Immature natural killer cell (primary cell): Measurements from ENCODE around the gene EPHA2. TPM values are rescaled to one million over a fixed set of nuclear protein-coding genes. Genes with fewer than 3 reads are reported as not detected.

Experiments
- DNase-seq, 3 donors: peaks; one replicate each; pipeline ENCODE4 v3.0.0; 2022; ENCODE audit warnings: mixed read lengths in 1 of 3
- H3K27ac Mint-ChIP-seq, 6 donors: one replicate each; pipeline ENCODE4 v1.8.0; 2020; ENCODE audit warnings: mixed read lengths in 6 of 6, mild to moderate bottlenecking in 5 of 6, inconsistent platforms in 4 of 6, moderate library complexity in 3 of 6
- H3K27me3 Mint-ChIP-seq, 3 donors: one replicate each; pipeline ENCODE4 v1.8.0; 2020 to 2021; ENCODE audit warnings: low read depth in 3 of 3, mild to moderate bottlenecking in 3 of 3, mixed read lengths in 3 of 3, moderate library complexity in 3 of 3, inconsistent platforms in 1 of 3
- H3K36me3 Mint-ChIP-seq, 3 donors: one replicate each; pipeline ENCODE4 v1.8.0; 2020; ENCODE audit warnings: mixed read lengths in 3 of 3, inconsistent platforms in 2 of 3, mild to moderate bottlenecking in 2 of 3
- H3K4me1 Mint-ChIP-seq, 2 donors: one replicate each; pipeline ENCODE4 v1.8.0; 2020; ENCODE audit warnings: inconsistent platforms in 2 of 2, mild to moderate bottlenecking in 2 of 2, mixed read lengths in 2 of 2, moderate library complexity in 1 of 2
- H3K4me3 Mint-ChIP-seq, 5 donors: one replicate each; pipeline ENCODE4 v1.8.0; 2020; ENCODE audit warnings: mild to moderate bottlenecking in 5 of 5, mixed read lengths in 5 of 5, inconsistent platforms in 3 of 5, moderate library complexity in 3 of 5
- H3K9me3 Mint-ChIP-seq, 6 donors: one replicate each; pipeline ENCODE4 v1.8.0; 2020; ENCODE audit warnings: mild to moderate bottlenecking in 6 of 6, mixed read lengths in 6 of 6, inconsistent platforms in 4 of 6, moderate library complexity in 3 of 6
- polyA plus RNA-seq, 3 donors: library from polyadenylated mRNA; unstranded; fragments of 300-500 nt; fragmentation: Illumina TruSeq; gene quantifications; one replicate each; pipeline ENCODE4 v1.2.3, GENCODE V29; 2021

EPHA2 gene
- polyA plus RNA-seq, 3 donors from 2014 or later, result not detected

DNA sequence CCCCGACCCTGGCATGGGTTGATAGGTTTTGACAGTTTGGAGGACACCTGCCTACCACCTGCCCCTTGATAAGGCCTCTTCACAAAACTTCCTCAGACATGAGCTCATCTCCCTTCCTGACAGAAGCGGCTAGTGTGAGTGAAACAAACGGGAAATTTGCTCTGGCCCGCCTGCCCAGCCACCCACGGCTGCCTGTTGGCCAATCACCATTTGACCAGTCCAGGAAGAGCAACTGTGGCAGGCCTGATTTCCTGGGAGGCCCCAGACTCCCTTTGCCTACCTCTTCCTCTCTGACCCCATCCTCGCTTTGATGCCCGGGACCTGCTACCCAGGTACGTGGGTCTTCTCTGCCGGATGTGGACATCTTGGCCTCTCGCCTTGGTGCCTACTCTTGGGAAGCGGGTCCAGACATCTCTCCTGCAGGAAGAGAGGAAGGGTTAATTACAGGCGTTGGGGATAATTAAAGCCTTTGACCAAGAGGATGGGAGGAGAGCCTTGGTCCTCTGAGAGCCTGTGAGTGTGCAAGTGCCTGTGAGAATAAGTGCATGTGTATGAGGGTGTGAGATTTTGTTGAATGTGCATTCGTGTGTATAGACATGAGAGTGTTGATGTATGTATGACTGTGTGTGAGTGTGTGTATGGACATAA is 1.1 kb upstream of the EPHA2 start:
- Mint-ChIP-seq H3K27ac (no peak overlapping the region), H3K9me3 (no peaks in the 10 kb centered on the region), H3K36me3 (no peaks in the 10 kb centered on the region), H3K4me1 (peaks cover 28 to 36% of the 10 kb centered on the region in 2 donors), H3K4me3 (peak overlapping the region in 1 of 5 donors; percentile 15), H3K27me3 (peaks cover 11 to 16% (median 15%) of the 10 kb centered on the region in 3 donors)
- DNase-seq, result no peak

DNA sequence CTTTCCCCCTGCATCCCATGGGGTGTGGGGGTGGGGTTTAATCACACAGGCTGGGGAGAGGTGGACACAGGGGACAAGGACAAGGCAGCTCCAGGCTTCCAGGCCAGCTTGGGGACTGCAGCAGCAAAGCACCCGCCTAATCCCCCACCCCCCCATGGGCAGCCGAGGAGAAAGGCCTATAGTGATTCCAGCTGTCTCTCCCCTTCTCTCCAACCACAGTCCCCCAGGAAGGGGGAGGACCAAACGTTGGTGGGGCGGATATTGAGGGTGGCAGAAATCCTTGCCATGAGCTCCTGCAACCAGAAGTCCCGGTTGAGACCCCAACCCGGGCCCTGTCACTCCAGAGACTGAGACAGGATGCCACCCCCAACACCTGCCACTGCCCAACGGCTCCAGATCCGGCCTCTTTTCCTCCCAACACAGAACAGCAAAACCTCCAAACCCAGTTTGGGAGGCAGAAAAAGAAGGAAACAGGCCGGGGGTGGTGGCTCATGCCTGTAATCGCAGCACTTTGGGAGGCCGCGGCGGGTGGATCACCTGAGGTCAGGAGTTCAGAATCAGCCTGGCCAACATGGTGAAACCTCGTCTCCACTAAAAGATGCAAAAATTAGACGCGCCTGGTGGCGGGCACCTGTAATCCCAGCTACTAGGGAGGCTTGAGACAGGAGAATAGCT is 1.7 kb downstream of the EPHA2 start:
- peaks cover 6 to 17% (median 13%) of the 10 kb centered on the region in 3 donors for H3K27me3 Mint-ChIP-seq
- H3K4me3 Mint-ChIP-seq, result peak overlapping the region; percentile 7 to 52 (median 35)
- H3K36me3 Mint-ChIP-seq, result no peaks in the 10 kb centered on the region
- DNase-seq, result no peak
- H3K4me1 Mint-ChIP-seq, result peaks cover 49 to 55% of the 10 kb centered on the region in 2 donors
- H3K27ac Mint-ChIP-seq, result peak overlapping the region in 1 of 6 donors; percentile 40
- no peaks in the 10 kb centered on the region for H3K9me3 Mint-ChIP-seq

DNA sequence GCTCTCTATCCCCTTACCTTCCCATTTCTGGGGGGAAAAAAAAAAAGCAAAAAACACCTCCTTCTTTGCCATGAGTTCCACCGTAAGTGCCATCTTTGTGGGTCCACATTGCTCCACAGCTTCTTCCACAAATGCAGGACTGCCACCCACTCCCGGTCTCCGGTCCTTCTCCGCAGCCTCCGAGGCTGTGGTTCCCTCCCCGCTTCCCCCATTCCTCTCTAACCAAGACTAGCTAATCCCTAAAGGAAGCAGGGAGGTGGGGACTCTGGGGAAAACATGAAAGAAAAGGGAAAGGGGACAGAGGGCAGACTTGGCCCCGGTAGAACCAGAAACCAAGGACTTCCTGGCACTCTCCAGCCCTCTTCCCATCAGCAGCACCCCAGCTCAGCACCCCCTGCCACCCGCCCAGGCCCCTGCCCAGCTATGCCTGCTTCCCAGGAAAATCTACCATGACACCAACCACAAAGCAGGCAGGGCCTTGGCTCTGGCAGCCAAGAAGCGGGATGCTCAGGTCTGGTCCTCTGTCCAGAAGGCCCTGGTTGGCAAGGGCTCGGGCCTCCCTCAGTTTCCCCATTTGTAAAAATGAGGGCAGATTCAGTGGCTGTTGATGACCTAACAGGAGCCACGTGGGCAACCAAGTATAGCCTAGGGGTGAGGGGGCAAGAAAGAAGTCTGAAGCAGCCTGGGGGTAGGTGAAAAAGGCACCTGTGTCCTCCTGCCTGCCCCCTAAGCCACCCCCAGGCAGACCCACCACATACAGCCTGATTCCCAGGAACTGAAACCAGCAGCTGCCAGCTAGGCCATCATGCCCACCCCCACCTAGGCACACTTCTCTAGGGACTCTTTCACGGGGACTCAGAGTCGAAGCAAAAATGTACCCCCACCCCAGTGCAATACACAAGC is 2.5 kb downstream of the EPHA2 start:
- no peak for DNase-seq
- H3K4me3 Mint-ChIP-seq, result no peak overlapping the region
- peaks cover 48 to 55% of the 10 kb centered on the region in 2 donors for H3K4me1 Mint-ChIP-seq
- peaks cover 6 to 17% (median 13%) of the 10 kb centered on the region in 3 donors for H3K27me3 Mint-ChIP-seq
- peak overlapping the region in 1 of 6 donors; percentile 40 for H3K27ac Mint-ChIP-seq
- no peaks in the 10 kb centered on the region for H3K36me3 Mint-ChIP-seq
- H3K9me3 Mint-ChIP-seq, result no peaks in the 10 kb centered on the region

DNA sequence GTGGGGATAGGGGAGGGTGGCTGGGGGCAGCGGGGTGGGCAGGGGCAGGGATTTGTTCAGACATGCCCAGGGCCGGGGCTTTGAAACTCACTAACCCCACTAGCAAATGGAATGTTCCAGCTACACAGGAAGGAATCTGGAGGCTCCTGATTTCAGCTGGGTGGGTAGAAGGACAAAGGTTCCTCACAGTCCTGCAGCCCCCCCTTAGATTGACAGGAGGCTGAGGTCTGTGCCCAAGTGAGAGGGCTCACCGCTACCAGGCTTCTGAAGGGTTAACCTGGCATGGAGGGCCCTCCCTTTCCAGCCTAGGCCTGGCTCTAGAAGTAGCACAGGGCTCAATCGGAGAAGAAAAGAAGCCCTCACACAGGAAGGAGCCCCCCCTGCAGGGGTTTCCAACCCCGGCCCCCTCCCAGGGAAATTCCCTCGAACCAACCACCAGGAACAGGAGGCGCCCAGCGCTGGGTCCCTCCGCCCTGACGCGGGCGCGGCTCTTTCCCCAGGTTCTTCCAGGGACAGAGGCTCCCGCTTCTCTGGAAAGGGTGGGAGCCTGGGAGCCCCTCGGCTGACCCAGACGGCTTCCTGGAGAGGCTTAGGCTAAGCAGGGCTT is 3.3 kb downstream of the EPHA2 start:
- no peaks in the 10 kb centered on the region for H3K9me3 Mint-ChIP-seq
- no peak overlapping the region for H3K4me3 Mint-ChIP-seq
- no peak overlapping the region for H3K27ac Mint-ChIP-seq
- no peak for DNase-seq
- H3K36me3 Mint-ChIP-seq, result no peaks in the 10 kb centered on the region
- H3K27me3 Mint-ChIP-seq, result peaks cover 6 to 17% (median 11%) of the 10 kb centered on the region in 3 donors
- peaks cover 41 to 48% of the 10 kb centered on the region in 2 donors for H3K4me1 Mint-ChIP-seq

DNA sequence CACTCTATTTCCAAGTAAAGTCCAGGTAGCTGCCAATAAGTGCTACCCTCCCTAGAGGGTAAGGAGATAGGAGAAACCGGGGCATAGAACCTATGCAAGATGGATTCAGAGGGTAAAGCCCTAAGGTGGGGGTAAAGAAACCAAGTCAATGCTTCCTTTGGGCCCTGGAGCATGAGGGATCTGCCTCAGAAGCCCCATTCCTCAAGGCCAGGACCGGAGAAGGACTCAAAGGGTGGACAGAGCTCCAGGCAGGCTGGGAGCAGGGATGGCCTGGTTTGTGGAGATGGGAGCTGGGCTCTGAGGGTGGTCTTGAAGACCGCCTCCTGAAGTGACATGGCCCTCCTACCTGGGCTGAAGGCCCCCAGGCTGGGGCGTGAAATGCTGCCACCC is 3.9 kb downstream of the EPHA2 start:
- H3K36me3 Mint-ChIP-seq, result no peaks in the 10 kb centered on the region
- H3K4me1 Mint-ChIP-seq, result peaks cover 35 to 42% of the 10 kb centered on the region in 2 donors
- no peak overlapping the region for H3K4me3 Mint-ChIP-seq
- H3K27ac Mint-ChIP-seq, result no peak overlapping the region
- DNase-seq, result no peak
- H3K9me3 Mint-ChIP-seq, result no peaks in the 10 kb centered on the region
- H3K27me3 Mint-ChIP-seq, result peaks cover 6 to 17% (median 11%) of the 10 kb centered on the region in 3 donors

DNA sequence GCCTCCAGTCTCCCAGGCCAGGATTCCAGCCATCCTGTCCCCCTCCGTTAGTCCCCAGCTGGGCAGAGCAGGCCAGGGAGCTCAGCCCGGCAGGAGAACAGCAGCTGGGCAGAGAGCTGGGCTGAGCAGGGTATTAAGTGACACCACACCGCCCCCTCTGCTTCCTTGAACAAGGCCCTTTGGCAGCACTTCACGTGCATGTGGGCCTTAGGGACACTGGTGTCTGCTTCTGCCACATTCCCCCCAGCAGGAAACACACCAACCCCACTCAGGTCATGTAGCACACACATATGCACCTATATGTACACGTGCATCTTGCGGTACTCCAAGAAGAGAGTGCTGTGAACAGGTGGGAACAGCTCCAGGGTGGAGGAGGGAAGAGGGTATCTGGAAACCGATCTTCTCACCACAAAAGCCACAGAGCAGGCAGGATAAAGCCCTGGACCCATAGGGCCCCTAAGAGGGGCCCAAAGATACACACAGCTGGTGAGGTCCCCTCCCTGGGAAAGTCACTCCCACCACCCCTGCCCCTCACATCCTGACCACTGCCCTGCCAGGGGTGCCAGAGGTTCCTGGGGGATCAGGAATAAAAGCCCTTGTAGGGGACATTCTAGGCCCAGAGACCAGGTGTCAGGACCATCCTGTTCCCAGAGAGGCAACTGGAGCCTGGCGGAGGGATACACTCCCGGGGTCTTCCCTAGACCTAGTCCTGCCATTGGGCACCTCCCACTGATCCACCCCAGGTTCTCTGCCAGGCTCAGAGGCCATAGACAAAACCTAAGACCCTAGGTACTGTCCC is 4.5 kb downstream of the EPHA2 start:
- H3K27me3 Mint-ChIP-seq, result peaks cover 6 to 17% (median 11%) of the 10 kb centered on the region in 3 donors
- H3K27ac Mint-ChIP-seq, result no peak overlapping the region
- H3K4me3 Mint-ChIP-seq, result peak overlapping the region; percentile 17 to 54 (median 42)
- DNase-seq, result no peak
- H3K36me3 Mint-ChIP-seq, result no peaks in the 10 kb centered on the region
- H3K9me3 Mint-ChIP-seq, result no peaks in the 10 kb centered on the region
- peaks cover 33 to 39% of the 10 kb centered on the region in 2 donors for H3K4me1 Mint-ChIP-seq

DNA sequence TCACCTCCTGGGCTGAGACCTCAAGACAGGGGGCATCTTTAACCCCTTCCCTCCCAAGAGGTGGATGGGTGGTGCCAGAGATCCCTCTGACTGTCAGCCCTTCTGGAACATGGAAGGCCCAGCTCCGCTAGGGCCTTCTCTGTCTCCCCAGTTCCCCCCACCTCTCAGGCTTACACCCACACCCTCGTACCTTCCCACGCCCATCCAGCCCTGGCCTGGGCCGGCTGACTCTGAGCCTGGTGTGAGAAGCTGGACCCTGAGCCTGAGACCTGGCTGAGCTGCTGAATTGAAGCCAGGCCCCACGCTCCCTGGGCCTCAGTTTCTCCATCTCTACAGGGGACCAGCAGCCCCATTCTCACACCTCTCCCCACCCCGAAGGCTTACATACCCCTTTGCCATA is 5.4 kb downstream of the EPHA2 start:
- DNase-seq, result no peak
- H3K4me1 Mint-ChIP-seq, result peaks cover 33 to 35% of the 10 kb centered on the region in 2 donors
- peak overlapping the region in 3 of 5 donors; percentile 55 to 72 (median 59) for H3K4me3 Mint-ChIP-seq
- H3K27ac Mint-ChIP-seq, result no peak overlapping the region
- H3K9me3 Mint-ChIP-seq, result no peaks in the 10 kb centered on the region
- H3K36me3 Mint-ChIP-seq, result no peaks in the 10 kb centered on the region
- H3K27me3 Mint-ChIP-seq, result peaks cover 6 to 17% (median 9%) of the 10 kb centered on the region in 3 donors

DNA sequence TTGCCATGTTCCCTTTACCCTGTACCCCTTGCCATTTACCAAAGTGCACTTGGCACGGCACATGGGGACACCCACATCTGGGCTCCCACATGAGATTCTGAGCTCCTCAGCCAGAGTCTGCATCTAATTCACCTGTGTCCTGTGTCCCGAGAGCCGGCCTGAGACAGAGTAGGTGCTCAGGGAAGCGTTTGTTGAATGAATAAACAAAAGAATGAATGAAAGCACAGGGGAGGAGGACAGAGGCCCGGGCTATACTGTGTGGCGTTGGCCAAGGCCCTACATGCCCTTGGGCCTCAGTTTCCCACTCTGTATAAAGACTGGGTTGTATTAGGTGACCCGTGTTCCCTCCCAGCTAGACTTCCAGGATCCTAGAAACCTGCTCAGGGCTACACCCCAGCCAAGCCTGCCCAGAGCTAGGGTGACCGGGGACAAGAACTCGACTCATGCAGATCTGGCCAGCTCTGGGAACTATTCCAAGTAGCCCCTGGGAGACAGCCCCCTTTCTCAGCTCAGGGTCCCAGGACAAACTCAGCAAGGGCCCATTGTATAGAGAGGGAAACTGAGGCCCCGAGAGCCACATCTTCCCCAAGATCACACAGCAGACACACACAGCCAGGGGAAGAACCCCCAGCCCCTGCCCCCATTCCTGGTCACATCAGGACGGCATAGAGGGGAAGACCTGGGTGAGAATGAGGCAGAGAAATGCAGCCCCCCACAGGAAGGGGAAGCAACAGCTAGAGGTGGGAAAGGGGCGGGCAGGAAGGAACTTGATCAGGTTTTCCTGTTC is 6.0 kb downstream of the EPHA2 start:
- H3K4me3 Mint-ChIP-seq, result peak overlapping the region; percentile 20 to 72 (median 55)

DNA sequence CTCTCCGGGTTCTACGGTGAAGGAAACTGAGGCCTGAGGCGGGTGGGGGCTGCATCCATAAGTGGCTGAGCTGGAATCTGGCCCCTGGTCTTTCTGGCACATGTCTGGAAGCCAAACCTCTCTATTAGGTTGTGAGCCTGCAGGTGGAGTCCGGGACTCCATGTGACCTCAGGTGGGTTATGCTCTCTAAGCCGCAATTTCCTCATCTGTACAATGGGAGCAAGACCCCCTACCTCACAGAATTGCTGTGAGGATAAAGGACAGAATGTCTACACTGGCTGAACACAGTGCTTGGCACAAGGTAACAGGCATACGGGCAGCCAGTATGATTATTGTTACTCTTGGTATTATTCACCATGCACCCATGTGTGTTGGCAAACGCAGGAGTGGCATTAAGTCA is 6.7 kb downstream of the EPHA2 start:
- DNase-seq, result no peak

More for the DNA sequence above, 6.0 kb downstream of the EPHA2 start:
- H3K36me3 Mint-ChIP-seq, result no peaks in the 10 kb centered on the region
- no peaks in the 10 kb centered on the region for H3K9me3 Mint-ChIP-seq
- no peak for DNase-seq
- H3K27me3 Mint-ChIP-seq, result peaks cover 4 to 17% (median 9%) of the 10 kb centered on the region in 3 donors
- no peak overlapping the region for H3K27ac Mint-ChIP-seq
- H3K4me1 Mint-ChIP-seq, result peaks cover 28 to 34% of the 10 kb centered on the region in 2 donors

DNA sequence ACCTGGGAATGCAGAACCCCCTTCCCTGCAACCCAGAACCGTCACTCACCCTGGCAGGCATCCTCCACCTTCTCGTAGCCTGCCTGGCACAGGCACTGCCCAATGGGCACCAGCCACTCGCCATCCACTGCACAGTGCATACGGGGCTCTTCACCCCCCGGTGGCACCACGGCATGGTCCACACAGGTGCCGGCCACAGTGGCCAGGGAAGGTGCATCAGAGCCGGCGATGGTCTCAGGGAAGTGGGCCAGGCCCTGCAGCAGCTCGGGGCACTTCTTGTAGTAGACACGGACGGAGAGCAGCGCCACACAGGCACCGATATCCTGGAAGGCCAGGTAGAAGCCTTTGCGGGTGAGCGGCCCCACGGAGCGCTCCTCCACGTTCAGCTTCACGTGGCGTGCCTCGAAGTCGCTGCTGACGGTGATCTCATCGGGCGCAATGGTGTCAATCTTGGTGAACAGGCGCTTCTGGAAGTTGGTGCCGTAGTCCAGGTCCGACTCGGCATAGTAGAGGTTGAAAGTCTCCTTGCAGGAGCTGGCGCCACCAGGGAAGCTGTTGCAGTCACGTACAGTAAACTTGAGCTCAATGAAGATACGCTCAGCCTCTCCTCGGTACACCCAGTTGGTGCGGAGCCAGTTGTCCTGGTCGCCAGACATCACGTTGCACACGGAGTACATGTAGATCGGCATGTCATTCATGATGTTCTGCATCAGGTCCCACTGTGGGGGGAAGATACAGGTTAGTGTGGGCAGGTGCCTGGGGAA is 7.4 kb downstream of the EPHA2 start:
- H3K4me1 Mint-ChIP-seq, result peaks cover 24 to 28% of the 10 kb centered on the region in 2 donors
- peaks cover 0 to 12% (median 9%) of the 10 kb centered on the region in 3 donors for H3K27me3 Mint-ChIP-seq
- H3K4me3 Mint-ChIP-seq, result no peak overlapping the region
- no peak for DNase-seq
- H3K27ac Mint-ChIP-seq, result no peak overlapping the region
- no peaks in the 10 kb centered on the region for H3K36me3 Mint-ChIP-seq
- H3K9me3 Mint-ChIP-seq, result no peaks in the 10 kb centered on the region

More for the DNA sequence above, 6.7 kb downstream of the EPHA2 start:
- Mint-ChIP-seq H3K4me1 (peaks cover 27 to 28% of the 10 kb centered on the region in 2 donors), H3K36me3 (no peaks in the 10 kb centered on the region), H3K4me3 (no peak overlapping the region), H3K27ac (no peak overlapping the region), H3K9me3 (no peaks in the 10 kb centered on the region), H3K27me3 (peaks cover 2 to 13% (median 9%) of the 10 kb centered on the region in 3 donors)

DNA sequence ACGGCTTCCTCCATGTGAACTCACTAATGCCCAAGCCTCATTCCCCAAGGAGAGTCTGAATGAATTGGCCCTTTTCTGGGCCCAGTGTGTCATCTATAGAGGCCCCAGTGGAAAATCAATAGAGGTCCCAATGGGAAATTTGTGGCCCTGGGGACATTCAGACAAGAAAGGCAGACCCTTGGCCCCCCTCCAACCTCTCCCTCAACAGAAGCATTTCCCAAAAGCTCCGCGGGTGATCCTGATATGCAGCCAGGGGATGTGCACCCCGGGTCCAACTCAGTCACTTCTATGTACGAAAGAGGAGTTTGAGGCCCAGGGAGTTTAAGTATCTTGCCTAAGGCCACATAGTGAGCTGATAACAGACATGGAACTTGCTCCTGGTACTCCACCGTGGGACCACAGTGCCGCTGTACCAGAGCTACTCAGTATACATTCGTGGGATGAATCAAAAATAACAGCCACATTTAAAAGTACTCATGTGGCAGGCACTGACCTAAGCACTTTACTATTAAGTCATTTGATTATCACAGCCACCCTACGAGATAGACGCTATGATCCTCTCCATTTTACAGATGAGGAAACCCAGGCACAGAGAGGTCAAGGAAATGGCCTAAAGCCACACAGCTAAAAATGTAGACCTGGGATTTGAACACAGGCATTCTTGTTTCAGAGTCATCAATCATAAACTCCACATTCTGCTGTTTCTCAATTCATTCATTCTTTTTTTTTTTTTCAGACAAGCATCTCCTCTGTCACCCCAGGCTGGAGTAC is 8.5 kb downstream of the EPHA2 start:
- no peak for DNase-seq
- H3K36me3 Mint-ChIP-seq, result no peaks in the 10 kb centered on the region
- peaks cover 22 to 28% of the 10 kb centered on the region in 2 donors for H3K4me1 Mint-ChIP-seq
- H3K27me3 Mint-ChIP-seq, result peaks cover 0 to 5% (median 4%) of the 10 kb centered on the region in 3 donors
- H3K9me3 Mint-ChIP-seq, result no peaks in the 10 kb centered on the region
- H3K4me3 Mint-ChIP-seq, result no peak overlapping the region
- H3K27ac Mint-ChIP-seq, result peak overlapping the region in 1 of 6 donors; percentile 16
